Large intestine (tissue), 3 donors: Measurements from ENCODE around the gene PTCH2. TPM values are rescaled to one million over a fixed set of nuclear protein-coding genes. Genes with fewer than 3 reads are reported as not detected.
"Not testable (repeated sequence)": the region's sequence is repeated elsewhere in the genome, so short reads cannot be mapped to it uniquely, and the experiment has no call there.

Source experiments
- DNase-seq, 2 donors: peaks; one replicate each; pipeline versions ENCODE4 v3.0.0 to v3.0.0-alpha.2; 2013
- H3K27ac ChIP-seq: one replicate; pipeline ENCODE4 v1.5.1; 2013; ENCODE audit warnings: low read length
- H3K27me3 ChIP-seq: 2 replicates; pipeline ENCODE4 v1.6.1; 2013; ENCODE audit warnings: low read length; ENCODE audit not compliant: control insufficient read depth, insufficient read depth
- H3K36me3 ChIP-seq: 2 replicates; pipeline ENCODE4 v1.6.1; 2013; ENCODE audit warnings: low read length; ENCODE audit not compliant: control insufficient read depth, insufficient read depth
- H3K4me1 ChIP-seq: one replicate; pipeline ENCODE4 v1.6.1; 2013; ENCODE audit warnings: low read length; ENCODE audit not compliant: control insufficient read depth, insufficient read depth
- H3K4me3 ChIP-seq: one replicate; pipeline ENCODE4 v1.5.1; 2013; ENCODE audit warnings: low read length
- H3K9me3 ChIP-seq: one replicate; pipeline ENCODE4 v1.6.1; 2013; ENCODE audit warnings: mild to moderate bottlenecking, low read depth, low read length, moderate library complexity; ENCODE audit not compliant: control insufficient read depth
- WGBS: methylation state at CpG from one replicate; pipeline ENCODE4 v1.1.5; 2013; ENCODE audit warnings: low lambda C conversion rate; ENCODE audit not compliant: insufficient coverage; 5-methylcytosine and 5-hydroxymethylcytosine counted together
- polyA plus RNA-seq: library from polyadenylated mRNA; unstranded; fragments of 120-200 nt; gene quantifications from one replicate; pipeline ENCODE4 v1.2.1, GENCODE V29; 2013

The PTCH2 gene
- polyA plus RNA-seq, 1 donor = 3.9 TPM

DNA sequence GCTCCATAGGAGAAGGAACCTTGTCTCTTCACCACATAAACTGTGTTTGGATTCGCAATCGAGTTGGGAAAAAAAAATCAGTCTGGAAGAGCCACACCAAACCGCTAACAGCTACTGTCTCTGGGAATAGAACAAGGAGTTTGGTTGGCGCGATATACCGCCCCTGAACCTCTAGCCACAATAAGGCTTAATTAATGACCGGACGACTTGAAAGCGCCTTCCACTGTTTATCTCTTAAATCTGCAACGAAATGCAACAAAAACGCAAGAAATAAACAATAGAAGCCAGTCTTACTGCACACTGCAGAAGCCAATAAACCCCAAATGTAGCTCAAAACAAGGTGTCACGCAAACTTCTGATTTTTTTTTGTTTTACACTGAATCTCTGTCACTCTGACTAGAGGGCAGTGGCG, 23.9 kb downstream of the PTCH2 start:
- DNase-seq = no peak
- H3K27me3 ChIP-seq = no peaks in the 10 kb centered on the region
- H3K27ac ChIP-seq = peak overlapping the region; percentile 90
- no peaks in the 10 kb centered on the region for H3K36me3 ChIP-seq
- H3K9me3 ChIP-seq = no peaks in the 10 kb centered on the region
- no CpG with 5 or more reads among the region's 13 CpGs for WGBS
- H3K4me1 ChIP-seq = peaks cover 12% of the 10 kb centered on the region
- H3K4me3 ChIP-seq = peak overlapping the region; percentile 56

GRCh38 chr1:44817771-44818495, 25.1 kb downstream of the PTCH2 start:
- Histone ChIP-seq H3K27me3 (no peaks in the 10 kb centered on the region), H3K36me3 (no peaks in the 10 kb centered on the region), H3K4me1 (peaks cover 12% of the 10 kb centered on the region), H3K9me3 (no peaks in the 10 kb centered on the region), H3K27ac (no peak overlapping the region), H3K4me3 (no peak overlapping the region)
- DNase-seq = no peak
- 88% methylated on average over 2 of the region's 11 CpGs for WGBS

DNA sequence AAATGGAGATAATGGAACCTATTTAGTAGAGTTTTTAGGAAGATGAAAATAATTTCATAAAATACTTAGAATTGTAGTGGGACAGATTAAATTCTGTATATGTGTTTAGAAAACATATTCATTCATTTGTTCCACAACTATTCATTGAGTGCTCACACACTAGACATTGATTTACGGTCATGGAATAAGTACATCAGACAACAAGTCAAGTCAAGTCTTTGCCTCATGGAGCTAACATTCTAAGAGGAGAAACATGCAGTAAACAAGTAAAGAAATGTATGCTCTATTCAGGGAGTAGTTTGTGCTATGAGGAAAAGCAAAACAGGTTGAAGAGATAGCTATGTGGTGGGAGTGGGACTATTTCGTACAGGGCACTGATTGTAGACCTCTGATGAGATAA, 25.7 kb downstream of the PTCH2 start:
- H3K27me3 ChIP-seq = no peaks in the 10 kb centered on the region
- peaks cover 17% of the 10 kb centered on the region for H3K4me1 ChIP-seq
- WGBS = no CpG with 5 or more reads among the region's 2 CpGs
- no peak overlapping the region for H3K4me3 ChIP-seq
- no peak for DNase-seq
- no peak overlapping the region for H3K27ac ChIP-seq
- no peaks in the 10 kb centered on the region for H3K36me3 ChIP-seq
- no peaks in the 10 kb centered on the region for H3K9me3 ChIP-seq

GRCh38 chr1:44815926-44816325, 27.1 kb downstream of the PTCH2 start:
- WGBS = no CpG with 5 or more reads among the region's 9 CpGs
- H3K27me3 ChIP-seq, H3K9me3 ChIP-seq, DNase-seq, H3K36me3 ChIP-seq, H3K4me3 ChIP-seq, H3K27ac ChIP-seq: not testable (repeated sequence)
- peaks cover 17% of the 10 kb centered on the region for H3K4me1 ChIP-seq

DNA sequence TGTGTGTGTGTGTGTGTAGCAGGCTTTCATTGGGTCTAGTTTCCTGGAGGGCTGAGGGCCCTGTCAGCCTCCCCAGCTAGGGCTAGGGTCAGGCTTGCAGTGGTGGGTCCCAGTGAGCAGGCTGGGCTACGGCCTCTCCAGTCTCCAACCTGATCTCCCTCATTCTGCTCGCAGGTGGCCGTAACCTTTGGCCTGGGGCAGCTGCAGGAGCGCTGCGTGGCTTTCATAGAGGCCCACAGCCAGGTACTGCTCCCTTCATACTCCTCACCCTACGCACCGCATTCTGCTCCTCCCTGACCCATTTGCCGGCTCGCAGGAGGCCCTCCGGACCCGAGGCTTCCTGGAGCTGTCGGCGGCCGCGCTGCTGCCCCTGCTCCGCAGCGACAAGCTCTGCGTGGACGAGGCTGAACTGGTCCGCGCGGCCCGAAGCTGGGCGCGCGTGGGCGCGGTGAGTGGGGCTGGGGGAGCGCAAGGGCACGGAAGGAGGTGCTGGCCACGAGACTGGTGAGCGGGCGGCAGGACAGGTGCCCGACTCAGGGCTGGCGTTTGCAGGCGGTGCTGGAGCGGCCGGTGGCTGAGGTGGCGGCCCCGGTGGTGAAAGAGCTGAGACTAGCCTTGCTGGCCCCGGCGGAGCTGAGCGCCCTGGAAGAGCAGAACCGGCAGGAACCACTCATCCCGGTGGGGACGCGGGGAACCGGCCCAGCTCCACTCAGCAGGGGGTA, 30.1 kb downstream of the PTCH2 start:
- peak in 1 of 2 donors; percentile 59 for DNase-seq
- H3K9me3 ChIP-seq = no peaks in the 10 kb centered on the region
- peak overlapping the region; percentile 55 for H3K4me3 ChIP-seq
- peak overlapping the region; percentile 79 for H3K27ac ChIP-seq
- H3K36me3 ChIP-seq = no peaks in the 10 kb centered on the region
- WGBS = no CpG with 5 or more reads among the region's 48 CpGs
- H3K4me1 ChIP-seq = peaks cover 36% of the 10 kb centered on the region
- H3K27me3 ChIP-seq = no peaks in the 10 kb centered on the region

- no peak for DNase-seq
- peaks cover 52% of the 10 kb centered on the region for H3K4me1 ChIP-seq
- H3K27ac ChIP-seq = no peak overlapping the region
- no peaks in the 10 kb centered on the region for H3K9me3 ChIP-seq
- WGBS = 90% methylated on average over 2 of the region's 8 CpGs
- no peaks in the 10 kb centered on the region for H3K27me3 ChIP-seq
- no peak overlapping the region for H3K4me3 ChIP-seq
- H3K36me3 ChIP-seq = peaks cover 5% of the 10 kb centered on the region
These were observed 31.8 kb downstream of the PTCH2 start for GRCh38 chr1:44811234-44811633.

GRCh38 chr1:44810762-44811105, 32.3 kb downstream of the PTCH2 start:
- not testable (repeated sequence) for H3K27ac ChIP-seq, H3K9me3 ChIP-seq, DNase-seq, H3K36me3 ChIP-seq, H3K27me3 ChIP-seq, H3K4me3 ChIP-seq
- peaks cover 52% of the 10 kb centered on the region for H3K4me1 ChIP-seq
- WGBS = no CpG with 5 or more reads among the region's 4 CpGs

- DNase-seq = no peak
- H3K9me3 ChIP-seq = no peaks in the 10 kb centered on the region
- peaks cover 12% of the 10 kb centered on the region for H3K36me3 ChIP-seq
- no peaks in the 10 kb centered on the region for H3K27me3 ChIP-seq
- peaks cover 52% of the 10 kb centered on the region for H3K4me1 ChIP-seq
- no CpG with 5 or more reads among the region's 12 CpGs for WGBS
- no peak overlapping the region for H3K4me3 ChIP-seq
- H3K27ac ChIP-seq = peak overlapping the region; percentile 97
These were observed 32.8 kb downstream of the PTCH2 start for GRCh38 chr1:44810101-44810761.

- peak; percentile 77 to 93 for DNase-seq
- Histone ChIP-seq H3K36me3 (peaks cover 18% of the 10 kb centered on the region), H3K9me3 (no peaks in the 10 kb centered on the region), H3K4me1 (peaks cover 46% of the 10 kb centered on the region), H3K27ac (peak overlapping the region; percentile 97), H3K4me3 (peak overlapping the region; percentile 27), H3K27me3 (no peaks in the 10 kb centered on the region)
- no CpG with 5 or more reads among the region's 6 CpGs for WGBS
These were observed 33.8 kb downstream of the PTCH2 start for GRCh38 chr1:44808938-44809917.
